GM18498 (cell line): ENCODE data around the gene UNC5A.

Experiments
- ATAC-seq: cut with Tn5 transposase; IDR thresholded peaks from one replicate; pipeline ENCODE4 v1.9.1; 2021; ENCODE audit warnings: mild to moderate bottlenecking, moderate library complexity; ENCODE audit not compliant: unreplicated experiment

UNC5A gene

DNA sequence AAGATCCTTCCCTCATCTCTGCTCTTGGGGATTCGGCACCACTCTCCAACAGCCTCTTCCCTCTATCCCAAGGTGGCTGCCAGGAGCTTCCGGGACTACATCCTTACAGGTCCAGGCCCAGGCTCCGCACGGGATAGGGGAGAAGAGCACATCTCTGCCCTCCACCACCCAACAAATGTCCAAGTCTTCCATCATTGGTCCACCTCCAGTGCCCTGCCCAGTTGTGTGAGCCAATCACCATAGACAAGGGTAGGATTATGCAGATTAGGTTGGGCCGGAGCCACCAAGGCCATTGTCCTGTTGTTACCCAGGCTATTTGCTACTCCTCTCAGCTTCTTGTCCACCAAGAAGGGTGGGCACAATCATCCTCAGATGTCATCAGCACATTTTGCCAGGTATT lies 9.1 kb downstream of the UNC5A start:
- ATAC-seq: no peak

DNA sequence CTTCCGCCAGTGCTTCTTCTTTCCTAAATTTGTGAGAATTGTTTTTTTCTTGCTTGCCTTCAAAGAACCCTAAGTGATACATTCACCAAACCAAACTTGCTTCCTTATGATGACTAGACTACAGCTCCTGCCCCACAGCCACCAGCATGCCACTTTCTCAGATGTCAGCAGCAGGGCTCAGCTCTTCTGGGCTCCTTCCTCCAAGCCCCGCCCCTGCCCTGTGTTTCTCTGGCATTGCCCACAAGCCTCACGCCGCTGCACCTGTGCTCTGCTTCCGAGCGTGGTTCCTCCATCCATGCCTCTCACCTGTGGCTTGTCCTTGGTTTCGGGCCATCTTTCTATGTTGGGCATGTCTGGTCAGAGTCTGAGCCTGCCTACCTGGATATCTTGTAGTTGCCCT lies 10.6 kb downstream of the UNC5A start:
- no peak for ATAC-seq

DNA sequence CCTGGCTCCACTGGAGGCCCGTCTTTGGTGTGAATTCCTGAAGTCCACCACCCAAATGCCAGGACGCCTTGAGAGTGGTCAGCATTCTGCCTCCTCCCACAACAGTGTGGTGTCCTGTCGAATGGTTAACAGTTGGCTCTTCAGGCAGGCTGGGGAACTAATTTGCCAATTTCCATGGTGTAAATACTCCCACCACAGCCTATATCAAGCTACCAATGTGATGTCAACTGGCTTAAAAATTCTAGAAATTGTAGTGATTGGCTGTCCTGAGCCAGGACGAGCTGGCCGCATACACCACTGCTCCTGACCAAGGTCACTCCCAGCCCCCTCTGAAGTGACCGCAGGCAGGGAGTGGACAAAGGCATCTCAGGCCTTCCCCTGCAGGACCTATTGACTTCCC lies 11.1 kb downstream of the UNC5A start:
- no peak for ATAC-seq

DNA sequence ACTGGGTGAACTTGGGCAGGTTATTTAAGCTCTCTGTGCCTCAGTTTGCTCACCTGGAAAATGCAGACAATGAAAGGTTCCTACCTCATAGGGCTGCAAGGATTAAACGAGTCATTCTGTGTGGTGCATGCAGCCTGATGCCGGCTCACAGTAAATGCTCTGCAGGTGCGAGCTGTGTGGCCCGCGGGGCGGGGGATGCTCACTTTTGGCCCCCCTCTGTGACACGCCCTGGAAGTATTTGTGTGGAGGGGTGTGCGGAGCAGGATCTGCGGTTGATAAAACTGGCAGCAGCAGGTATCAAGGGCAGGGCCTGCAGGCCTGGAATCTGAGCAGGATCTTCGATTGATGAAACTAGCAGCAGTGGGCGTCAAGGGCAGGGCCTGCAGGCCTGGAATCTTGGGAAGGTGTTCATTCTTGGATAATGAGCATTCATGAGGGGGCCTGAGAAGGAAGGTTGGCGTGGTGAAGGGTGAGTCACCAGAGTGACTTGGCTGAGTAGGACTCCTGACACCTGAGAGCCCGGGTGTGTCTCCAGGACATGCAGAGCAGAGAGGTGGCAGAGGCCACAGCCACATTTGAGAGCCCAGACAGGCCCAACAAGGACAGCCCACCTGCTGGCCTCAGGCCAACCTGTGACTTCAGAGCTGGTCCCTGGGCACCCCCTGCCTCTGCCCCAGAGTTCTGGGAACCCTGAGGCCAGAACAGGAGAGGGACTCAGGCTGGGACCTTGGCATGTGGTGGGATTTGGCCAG lies 11.9 kb downstream of the UNC5A start:
- ATAC-seq: no peak

DNA sequence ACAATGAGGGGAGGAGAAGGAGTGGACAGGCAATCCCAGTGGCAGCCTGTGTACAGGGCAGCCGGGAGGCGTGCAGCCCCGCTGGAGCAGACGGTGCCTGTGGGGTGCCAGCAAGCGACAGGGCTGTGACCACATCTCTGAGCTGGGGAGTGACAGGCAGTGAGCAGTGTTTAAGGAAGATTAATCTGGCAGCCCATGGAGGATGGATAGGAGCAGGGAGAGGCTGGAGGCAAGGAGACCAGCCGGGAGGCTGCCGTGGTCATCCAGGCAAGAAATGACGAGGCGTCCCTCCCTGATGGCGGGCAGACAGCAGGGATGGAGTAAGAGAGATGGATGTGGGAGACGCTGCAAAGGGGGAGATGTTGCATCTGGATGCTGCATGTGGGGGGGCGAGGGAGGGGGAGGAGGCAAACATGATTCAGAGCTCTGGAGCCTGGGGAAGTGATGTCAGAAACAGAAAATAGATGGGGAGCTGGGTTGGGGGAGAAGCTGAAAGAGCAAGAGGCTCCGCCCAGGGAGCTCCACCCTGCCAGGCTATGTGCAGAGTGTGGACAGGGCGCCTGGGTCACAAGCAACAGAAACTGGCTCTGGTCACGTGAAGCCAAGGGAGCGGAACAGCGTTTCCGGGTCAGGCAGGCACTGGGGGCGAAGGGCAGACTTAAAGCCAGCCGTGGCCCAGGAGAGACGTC lies 12.6 kb downstream of the UNC5A start:
- no peak for ATAC-seq

DNA sequence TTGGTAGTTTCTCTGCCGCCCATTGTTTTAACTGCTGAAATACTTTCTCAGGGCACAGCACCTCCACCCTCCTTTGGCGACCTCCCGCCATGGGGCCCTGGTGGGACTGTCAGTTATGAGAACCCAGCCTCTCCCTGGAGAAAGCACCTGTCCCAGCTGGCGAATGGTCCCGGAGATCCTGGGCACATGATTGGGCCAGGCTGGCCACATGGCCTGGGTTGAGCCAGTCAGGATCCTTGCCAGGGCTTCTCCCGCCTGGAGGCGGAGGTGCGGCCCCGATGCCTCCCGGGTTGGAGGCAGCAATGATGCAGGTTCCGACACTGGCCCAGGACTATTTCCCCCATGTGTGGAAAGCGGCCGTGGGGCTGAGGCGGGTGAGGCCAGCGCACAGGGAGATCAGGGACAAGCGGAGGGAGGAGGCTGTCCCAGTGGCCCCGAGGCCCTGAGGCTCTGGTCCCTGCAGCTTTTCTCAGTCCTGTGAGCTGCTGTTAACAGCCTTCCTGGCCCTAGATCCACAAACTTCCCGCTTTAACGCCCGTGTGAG lies 13.6 kb downstream of the UNC5A start:
- ATAC-seq: no peak

DNA sequence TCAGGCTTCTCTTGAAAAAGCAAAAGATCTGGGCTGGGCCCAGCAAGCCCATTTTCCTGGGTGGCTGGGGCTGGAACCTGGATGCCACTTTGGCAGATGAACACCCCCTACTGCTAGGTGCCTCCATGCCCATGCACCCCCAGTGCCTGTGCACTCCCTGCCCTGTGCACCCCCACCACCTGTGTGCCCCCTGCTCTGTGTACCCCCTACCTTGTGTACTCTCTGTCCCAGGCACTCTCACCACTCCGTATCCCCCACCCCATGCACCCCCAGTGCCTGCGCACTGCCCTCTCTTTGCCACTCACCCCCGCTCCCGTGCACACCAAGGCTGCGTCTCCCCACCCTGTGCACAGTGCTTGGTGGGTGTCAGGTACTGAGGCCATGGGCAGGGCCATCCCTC lies 14.2 kb downstream of the UNC5A start:
- ATAC-seq: no peak

DNA sequence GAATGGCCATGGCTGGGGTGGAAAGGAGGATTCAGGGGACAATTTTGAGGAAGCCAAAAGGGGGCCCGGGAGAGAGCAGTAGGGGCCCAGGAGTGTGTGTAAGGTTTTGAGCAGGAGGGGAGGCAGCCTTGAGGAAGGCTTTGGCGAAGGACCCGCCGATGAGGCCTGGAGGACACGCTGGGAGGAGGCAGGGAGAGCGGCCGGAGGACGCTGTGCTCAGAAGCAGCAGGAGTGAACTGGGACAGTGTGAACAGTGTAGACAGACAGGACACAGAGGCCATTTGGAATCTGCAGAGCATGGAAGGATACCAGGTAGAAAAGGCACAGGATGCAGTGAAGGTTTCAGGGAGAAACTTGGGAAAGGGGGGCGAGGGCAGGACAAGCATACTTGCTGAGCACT lies 14.9 kb downstream of the UNC5A start:
- no peak for ATAC-seq

DNA sequence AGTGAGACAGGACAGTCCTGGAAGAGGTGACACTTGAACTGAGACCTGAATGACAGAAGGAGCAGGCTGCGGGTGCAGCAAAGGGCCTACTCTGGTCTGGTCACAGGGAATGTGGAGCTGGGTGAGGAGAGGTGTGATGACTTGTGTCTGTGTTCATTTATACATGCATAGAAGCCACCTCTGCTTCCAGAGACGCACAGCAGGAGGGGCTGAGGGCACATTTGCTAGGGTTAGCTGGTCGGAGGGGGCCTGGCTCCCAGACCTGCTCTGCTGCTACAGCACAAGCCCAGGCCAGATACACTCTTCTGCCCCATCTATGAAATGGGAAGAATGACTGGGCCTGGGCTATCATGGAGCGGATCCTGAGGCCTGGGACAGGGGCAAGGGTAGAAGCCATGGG lies 15.6 kb downstream of the UNC5A start:
- ATAC-seq: no peak

DNA sequence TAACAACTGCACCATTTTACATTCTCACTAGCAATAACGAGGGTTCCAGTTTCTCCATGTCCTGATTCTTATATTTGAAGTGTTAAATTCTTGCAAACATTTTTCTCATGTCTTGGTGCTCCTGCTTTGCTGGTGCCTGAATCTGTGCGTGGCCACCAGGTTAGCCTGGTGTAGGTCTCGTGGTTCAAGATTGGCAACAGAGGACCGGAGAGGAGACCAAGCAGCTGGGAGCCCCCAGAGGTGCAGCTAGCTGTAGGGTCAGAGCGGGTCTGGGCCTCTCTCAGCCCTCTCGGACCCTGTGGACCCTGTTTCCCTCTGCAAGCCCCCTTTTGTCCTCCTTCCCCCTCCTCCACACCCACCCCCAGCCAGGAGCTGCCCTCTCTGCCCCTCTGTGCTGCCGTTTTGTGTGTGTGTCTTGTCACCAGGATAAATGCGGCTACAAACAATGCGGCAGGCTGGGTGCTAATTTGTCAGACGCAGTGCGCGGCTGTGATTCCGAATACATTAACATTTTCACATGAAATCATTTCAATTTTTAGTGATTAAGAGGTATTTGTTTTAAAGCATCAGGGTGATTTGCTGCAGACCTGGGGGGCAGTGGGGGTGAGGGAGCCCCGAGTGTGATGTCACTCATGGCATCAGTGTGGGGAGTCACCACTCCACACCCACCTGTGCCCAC lies 17.5 kb downstream of the UNC5A start:
- ATAC-seq: no peak

DNA sequence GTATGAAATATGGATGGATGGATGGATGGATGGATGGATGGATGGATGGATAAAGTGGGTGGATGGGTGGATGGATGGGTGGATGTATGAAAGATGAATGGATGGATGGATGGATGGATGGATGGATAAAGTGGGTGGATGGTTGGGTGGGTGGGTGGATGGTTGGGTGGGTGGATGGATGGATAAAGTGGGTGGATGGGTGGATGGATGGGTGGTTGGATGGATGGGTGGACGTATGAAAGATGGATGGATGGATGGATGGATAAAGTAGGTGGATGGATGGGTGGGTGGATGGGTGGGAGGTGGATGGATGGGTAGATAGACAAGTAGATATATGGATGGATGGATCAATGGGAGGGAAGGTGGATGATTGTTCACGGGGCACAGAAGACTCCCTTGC lies 19.0 kb downstream of the UNC5A start:
- no peak for ATAC-seq

DNA sequence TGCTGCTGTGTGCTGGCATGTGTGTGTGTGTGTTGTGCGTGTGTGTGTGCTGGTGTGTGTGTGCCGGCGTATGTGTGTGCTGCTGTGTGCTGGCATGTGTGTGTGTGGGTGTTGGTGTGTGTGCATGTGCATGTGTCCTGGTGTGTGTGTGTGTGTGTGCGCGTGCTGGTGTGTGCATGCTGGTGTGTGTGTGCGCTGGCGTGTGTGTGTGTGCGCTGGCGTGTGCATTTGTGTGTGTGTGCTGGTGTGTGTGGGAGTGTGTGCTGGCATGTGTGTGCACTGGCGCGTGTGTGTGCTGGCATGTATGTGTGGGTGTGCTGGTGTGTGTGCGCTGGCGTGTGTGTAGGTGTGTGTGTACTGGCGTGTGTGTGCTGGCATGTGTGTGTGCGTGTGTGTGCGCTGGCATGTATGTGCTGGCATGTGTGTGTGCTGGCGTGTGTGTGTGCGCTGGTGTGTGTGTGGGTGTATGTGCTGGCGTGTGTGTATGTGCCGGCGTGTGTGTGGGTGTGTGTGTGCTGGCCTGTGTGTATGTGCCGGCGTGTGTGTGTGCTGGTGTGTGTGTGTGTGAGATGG lies 20.1 kb downstream of the UNC5A start:
- ATAC-seq: no peak

DNA sequence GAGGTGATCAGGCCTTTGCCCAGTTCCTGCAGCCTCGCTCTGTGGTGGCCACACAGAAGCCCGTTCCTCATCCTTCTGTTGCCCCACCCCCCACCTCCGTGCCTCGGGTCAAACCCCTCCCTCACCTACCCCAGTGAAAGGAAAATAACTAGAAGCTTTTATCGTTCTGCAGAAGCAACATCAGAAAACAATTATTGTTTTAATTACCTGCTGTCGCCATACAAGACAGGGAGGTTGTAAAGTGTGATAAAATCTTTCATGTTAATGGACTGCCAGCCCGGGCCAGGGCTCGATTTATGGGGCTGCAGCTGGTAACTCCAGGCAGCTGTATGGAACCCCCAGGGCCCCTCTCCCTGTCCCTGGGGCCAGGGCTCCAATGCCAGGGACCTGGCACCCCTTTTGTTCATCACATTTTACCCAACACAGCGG lies 20.6 kb downstream of the UNC5A start:
- ATAC-seq: no peak

DNA sequence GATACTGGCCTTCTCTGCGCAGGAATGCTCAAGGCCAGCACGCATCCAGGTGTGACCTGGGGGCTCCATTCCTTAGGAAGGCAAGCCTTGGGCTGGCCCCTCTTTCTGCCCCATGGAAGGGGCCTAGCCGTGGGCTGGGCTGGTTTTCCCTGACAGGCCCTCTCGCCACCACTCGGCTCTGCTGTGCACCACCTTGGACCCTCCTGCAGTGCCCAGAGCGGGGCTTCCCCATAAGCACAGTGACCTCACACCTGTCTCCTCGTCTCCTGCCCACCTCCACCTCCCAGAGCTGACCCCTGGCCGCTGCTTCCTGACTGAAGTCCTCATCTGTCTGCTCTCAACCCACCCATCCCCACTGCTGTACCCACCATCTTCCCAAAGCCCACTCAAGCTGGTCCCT lies 21.1 kb downstream of the UNC5A start:
- ATAC-seq: no peak

DNA sequence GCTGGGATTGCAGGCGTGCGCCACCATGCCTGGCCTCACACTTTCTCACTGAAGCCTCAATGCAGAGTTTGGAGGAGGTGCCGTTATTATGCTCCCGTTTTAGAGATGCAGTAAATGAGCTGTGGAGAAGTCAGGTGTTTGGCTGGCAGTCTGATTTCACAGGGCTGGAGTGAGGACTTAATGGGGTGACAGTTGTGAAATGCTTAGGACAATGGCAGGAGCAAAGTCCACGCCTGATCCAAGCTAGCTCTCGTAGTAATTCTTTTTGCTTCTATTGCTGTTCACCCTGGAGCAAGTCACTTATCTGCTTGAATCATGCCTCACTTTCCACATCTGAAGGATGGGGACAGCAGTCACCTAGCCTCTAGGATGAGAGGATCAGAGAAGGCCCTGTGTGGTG lies 21.8 kb downstream of the UNC5A start:
- ATAC-seq: no peak

DNA sequence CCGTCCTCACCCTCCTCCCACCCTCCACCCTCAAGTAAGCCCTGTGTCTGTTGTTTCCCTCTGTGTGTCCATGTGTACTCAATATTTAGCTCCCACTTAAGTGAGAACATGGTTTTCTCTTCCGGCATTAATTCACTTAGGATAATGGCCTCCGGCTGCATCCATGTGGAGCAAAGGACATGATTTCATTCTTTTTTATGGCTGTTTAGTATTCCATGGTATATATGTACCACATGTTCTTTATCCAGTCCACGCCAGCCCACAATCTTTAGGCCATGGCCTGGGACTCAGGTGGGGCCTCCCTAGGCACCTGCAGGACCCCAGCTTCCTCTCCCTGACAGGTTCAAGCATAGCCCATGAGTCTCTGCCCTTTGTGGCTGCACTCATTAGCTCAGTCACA lies 22.9 kb downstream of the UNC5A start:
- ATAC-seq: no peak

DNA sequence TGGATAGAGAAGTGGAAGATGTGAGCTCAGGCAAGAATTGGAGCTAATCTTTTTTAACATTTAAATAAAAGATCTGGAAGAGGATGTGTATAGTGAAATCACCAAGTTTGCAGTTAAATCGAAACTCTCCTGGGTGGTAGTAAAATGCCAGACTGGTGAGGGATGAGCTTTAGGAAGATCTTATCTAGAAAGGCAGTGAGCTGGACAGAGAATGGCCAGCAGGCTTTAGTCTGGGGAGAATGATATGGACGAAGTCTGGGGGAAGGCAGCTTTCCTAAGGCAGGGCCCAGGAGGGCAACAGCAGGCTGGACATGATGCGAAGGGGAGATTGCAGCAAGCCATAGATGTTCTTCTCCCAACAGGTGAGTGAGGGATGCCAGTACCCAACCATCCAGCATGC lies 25.6 kb downstream of the UNC5A start:
- ATAC-seq: no peak

DNA sequence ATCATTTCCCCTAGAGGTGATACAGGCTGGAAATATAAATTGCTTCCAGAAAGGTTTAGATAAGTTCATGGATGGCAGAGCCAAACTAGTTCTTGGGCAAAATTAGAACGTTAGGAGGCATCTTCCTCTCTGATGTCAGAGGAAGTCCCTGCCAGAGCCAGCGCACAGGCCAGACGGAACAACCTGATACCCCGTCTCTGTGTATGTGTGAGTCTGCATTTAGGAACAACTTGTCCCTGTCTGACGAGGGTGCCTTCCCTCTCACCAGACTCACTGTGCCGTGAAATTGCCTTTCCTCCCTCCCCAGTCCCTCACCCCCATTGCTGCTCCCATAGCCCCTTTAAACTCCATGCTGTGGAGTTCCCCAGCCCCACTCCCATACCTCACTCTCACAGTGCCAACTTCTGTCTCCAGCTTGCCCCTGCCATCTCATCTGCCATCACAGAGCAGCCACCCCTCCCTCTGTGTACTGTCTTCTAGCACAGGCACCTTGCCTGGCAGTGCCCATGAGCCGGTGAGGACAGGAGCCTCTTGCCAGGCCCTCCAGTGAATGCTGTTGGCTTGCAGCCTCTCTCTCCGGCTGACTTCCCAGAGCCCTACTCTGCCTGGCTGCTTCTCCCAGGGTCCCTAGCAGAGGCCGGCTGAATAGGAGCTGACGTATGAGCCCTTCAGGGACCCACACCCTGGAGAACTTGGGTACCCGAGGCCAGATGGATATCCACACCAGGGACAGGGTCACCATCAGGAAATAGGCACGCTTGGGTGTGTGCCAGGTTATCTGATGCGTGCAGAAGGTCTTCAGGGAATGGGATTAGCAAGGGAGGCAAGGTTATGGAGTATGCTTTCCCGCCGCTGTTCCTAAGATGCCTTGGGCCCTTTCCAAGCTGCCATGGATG lies 26.7 kb downstream of the UNC5A start:
- no peak for ATAC-seq

DNA sequence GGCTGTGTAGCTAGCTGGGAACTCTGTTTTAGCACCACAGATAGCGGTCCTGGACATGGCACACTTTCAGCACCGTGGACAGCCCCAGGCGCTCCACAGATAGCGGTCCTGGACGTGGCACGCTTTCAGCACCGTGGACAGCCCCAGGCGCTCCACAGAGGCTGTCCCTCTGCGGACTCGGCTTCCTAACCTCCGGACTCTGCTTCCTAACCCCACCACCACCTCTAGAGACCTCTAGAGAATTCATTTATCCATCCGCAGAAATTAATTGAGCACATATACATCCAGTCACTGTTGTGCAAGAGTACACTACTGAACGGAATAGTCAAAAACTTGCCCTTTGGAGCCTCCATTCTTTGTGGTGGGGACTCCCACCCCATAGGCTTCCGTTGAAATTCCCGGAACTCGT lies 27.4 kb downstream of the UNC5A start:
- no peak for ATAC-seq

DNA sequence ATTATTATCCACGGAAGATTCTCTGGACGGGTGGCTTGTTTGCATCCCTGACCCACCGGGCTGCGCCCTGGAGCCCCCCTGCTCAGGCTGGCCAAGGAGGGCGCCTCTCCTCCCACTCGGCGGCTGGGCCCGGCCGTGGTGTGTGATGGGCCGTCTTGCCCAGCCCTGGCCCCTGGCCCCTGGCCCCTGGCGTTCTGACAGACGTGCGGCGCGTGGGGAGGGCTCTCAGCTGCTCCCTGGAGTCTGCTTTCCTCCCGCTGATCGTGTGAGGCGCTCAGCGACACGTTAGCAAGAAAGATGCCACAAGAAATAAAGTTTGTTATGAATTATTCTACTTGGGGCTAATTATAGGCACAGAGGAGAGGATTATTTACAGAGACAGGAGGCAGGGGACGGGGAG lies 33.3 kb downstream of the UNC5A start:
- ATAC-seq: no peak

DNA sequence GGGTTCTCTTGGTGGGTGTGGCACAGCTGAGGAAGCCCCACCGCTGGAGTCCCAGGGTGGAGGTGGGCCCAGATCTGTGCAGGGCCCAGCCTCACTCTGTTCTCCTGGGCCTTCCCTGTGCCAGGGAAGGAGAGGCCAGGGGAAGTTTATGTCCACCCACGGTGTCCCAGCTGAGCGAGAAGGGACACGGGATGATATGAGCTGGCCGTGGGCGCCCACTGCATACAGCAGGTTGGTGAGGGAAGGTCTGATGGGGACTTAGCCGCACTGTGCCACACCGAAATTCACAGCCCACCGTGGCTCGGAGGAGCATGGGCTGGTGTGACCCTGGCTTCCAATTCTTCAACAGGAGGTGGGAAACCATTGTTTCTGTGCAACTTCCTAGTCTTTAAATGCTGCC lies 33.9 kb downstream of the UNC5A start:
- ATAC-seq: no peak
